ENCODE results near the gene KTI12.

- TF ChIP-seq, protein P1, sequence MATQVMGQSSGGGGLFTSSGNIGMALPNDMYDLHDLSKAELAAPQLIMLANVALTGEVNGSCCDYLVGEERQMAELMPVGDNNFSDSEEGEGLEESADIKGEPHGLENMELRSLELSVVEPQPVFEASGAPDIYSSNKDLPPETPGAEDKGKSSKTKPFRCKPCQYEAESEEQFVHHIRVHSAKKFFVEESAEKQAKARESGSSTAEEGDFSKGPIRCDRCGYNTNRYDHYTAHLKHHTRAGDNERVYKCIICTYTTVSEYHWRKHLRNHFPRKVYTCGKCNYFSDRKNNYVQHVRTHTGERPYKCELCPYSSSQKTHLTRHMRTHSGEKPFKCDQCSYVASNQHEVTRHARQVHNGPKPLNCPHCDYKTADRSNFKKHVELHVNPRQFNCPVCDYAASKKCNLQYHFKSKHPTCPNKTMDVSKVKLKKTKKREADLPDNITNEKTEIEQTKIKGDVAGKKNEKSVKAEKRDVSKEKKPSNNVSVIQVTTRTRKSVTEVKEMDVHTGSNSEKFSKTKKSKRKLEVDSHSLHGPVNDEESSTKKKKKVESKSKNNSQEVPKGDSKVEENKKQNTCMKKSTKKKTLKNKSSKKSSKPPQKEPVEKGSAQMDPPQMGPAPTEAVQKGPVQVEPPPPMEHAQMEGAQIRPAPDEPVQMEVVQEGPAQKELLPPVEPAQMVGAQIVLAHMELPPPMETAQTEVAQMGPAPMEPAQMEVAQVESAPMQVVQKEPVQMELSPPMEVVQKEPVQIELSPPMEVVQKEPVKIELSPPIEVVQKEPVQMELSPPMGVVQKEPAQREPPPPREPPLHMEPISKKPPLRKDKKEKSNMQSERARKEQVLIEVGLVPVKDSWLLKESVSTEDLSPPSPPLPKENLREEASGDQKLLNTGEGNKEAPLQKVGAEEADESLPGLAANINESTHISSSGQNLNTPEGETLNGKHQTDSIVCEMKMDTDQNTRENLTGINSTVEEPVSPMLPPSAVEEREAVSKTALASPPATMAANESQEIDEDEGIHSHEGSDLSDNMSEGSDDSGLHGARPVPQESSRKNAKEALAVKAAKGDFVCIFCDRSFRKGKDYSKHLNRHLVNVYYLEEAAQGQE (IDR thresholded peaks at IDR 0.05; ENCODE audit: insufficient read depth in 1 of 2, low read depth in 2 of 2, low read length in 2 of 2), result no peak
- TF ChIP-seq TAF1 (IDR thresholded peaks at IDR 0.05; ENCODE audit: borderline replicate concordance, insufficient read depth, low read length), result no peak
- no peak for TF ChIP-seq POLR2AphosphoS5 (IDR thresholded peaks at IDR 0.05; ENCODE audit: low read depth, low read length)
Measured at GRCh38 chr1:52028328-52028727, 5.3 kb downstream of the KTI12 start.

Measured in PFSK-1 (cell line).